NCI-H69 (cell line): ENCODE results near the gene HSFY2.
"Not testable (repeated sequence)": the region's sequence is repeated elsewhere in the genome, so short reads cannot be mapped to it uniquely, and the experiment has no call there.

Experiments
- DNase-seq: peaks from one replicate; lab custom pipeline; 2025; lab: John Stamatoyannopoulos, UW

Gene HSFY2

DNA sequence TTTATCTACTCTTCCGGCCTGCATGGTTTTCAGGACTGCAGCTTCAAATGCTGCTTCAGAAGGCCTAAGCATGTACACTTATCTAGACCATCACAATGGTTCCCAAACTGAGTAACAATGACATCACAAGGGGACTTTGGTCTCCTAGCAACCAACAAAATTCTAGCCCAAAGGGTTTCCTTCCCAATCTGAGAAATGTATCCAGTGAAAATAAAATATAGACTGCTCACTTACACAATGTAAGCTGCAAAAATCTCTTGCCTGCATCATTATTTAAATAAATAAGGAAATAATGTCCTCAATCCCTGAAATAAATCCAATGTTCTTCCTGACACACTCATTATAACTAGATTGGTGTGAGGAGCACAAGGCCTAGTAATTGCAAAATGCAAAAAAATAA lies at the start of gene HSFY2:
HSFY2 (minus strand) TSS at position 101 of the 400 bp plus-strand sequence. CDS start 117 bp downstream, outside the sequence.
- not testable (repeated sequence) for DNase-seq

GRCh38 chrY:18815751-18816150 lies 42.2 kb upstream of the HSFY2 start:
- not testable (repeated sequence) for DNase-seq

DNA sequence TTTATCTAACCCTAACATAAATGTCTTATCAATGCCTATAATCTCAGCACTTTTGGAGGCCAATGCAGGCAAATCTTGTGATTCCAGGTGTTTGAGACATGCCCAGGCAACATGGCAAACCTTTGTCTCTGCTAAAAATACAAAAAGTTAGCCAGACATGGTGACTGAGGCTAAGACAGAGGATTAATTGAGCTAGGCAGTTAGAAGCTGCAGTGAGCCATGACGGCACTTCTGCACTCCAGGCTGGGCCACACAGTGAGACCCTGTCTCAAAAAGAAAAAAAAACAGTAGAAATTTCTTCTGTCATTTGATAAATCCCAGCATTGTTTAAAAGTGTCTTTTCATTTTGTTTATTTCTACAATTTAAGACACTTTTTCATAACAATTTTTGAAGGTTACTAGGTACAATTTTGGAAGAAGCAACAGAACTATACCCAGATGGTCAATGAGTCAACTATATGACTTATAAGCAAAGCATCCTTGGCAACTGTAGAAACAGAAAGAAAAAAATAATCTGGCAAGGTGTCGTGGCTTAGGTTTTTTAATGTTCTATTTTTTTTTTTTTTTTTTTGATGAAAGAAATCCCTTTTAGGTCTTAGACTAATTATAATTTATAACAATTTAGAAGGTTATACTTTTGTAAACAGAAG lies 15.3 kb upstream of the HSFY2 start:
- not testable (repeated sequence) for DNase-seq

DNA sequence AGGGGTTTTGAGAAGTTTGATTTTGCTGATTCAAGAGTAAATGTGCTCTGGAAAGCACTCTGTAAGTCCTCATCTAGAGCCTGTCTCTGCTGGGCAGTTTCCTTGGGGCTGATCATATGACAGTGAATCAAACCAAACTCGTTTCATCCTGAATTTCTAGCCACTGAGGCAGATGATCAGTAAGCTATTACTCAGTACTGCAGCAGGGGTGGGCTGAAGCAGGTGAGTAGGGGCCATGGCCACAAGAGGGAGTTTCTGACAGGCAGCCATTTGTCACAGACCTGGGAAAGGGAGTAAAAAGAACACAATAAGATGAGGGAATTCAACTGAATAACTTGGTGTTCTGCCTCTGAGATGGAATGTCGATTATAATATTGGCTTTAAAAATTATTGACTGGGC lies 19.5 kb downstream of the HSFY2 start:
- DNase-seq = not testable (repeated sequence)

DNA sequence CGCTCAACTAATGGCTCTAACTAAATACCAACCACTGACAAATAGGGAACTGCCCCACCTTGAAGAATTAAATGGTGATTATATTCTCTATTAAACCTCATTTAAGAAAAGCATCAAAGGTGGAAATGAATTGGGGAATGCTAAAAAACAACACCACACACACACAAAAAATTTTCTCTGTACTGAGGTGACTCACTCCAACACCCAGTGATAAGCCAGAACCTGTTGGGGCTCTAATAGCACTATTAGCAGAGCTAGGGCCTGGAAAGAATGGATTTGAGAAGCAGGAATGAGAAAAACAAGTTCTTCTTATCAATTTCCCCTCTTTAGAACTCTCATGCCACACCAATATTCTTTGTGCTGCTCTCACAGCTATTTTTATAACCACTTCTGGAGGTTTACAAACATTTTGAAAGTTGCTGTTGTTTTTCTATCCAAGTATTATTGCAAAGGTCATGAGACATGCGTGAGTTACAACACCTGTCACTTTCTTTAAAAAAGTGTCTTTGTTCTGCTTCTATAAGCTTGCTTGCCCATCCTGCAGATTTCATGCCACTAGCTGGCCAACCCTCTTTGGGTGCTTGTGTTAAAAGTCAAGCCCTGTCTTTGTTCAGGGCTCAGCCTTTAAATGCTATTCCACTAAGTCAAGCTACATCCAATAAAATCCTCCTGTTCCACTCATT lies 20.3 kb downstream of the HSFY2 start:
- DNase-seq = not testable (repeated sequence)

- DNase-seq = not testable (repeated sequence)
These were observed 49.8 kb downstream of the HSFY2 start for GRCh38 chrY:18723714-18724113.
